Fibroblast of lung (primary cell): ENCODE measurements around the gene GNB3.

Experiments
- EZH2 ChIP-seq: IDR thresholded peaks from 2 replicates; pipeline ENCODE4 v1.5.1; 2012; ENCODE audit warnings: low read length, control low read depth, mild to moderate bottlenecking; ENCODE audit errors: missing control alignments
- TF ChIP-seq, protein P1 (sequence below), 2 donors: IDR thresholded peaks in 1 of 2; conservative IDR thresholded peaks in 1 of 2; 1 replicate in 1 of 2; 2 replicates in 1 of 2; pipeline ENCODE4 v1.5.1; 2011 to 2012; ENCODE audit warnings: low read length in 2 of 2, control low read depth in 1 of 2, inconsistent platforms in 1 of 2, low read depth in 1 of 2, mild to moderate bottlenecking in 1 of 2

DNA sequence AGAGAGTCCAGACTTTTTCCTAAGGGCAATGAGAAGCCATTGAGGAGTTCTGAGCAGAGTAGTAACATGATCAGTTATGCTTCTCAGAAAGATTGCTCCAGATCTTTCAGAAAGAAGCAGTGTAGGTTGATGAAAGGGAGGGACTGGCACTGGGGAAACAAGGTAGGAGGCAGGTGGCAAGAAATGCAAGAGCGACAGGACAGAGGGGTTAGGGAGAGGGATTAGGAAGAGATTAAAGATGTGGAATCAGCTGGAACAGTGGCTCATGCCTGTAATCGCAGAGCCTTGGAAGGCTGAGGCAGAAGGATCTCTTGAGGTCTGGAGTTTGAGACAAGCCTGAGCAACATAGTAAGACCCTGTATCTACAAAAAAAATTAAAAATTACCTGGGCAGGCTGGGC lies 7.0 kb downstream of the GNB3 start:
- TF ChIP-seq, protein P1, sequence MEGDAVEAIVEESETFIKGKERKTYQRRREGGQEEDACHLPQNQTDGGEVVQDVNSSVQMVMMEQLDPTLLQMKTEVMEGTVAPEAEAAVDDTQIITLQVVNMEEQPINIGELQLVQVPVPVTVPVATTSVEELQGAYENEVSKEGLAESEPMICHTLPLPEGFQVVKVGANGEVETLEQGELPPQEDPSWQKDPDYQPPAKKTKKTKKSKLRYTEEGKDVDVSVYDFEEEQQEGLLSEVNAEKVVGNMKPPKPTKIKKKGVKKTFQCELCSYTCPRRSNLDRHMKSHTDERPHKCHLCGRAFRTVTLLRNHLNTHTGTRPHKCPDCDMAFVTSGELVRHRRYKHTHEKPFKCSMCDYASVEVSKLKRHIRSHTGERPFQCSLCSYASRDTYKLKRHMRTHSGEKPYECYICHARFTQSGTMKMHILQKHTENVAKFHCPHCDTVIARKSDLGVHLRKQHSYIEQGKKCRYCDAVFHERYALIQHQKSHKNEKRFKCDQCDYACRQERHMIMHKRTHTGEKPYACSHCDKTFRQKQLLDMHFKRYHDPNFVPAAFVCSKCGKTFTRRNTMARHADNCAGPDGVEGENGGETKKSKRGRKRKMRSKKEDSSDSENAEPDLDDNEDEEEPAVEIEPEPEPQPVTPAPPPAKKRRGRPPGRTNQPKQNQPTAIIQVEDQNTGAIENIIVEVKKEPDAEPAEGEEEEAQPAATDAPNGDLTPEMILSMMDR (conservative IDR thresholded peaks at IDR 0.05 in 1 of 2, IDR thresholded peaks at IDR 0.05 in 1 of 2; ENCODE audit: low read depth in 1 of 2, low read length in 2 of 2) = no peak
- no peak for TF ChIP-seq EZH2
